Brain microvascular endothelial cell (primary cell): ENCODE measurements around the gene OSER1.

ENCODE experiments used
- DNase-seq: peaks from one replicate; pipeline ENCODE4 v3.0.0-alpha.2; 2020
- H3K27ac ChIP-seq: fragments of 250-450 bp; sonication (Bioruptor Pico); 2 replicates; pipeline ENCODE4 v1.5.1; 2020; ENCODE audit warnings: mild to moderate bottlenecking, moderate library complexity
- H3K27me3 ChIP-seq: fragments of 250-450 bp; sonication (Bioruptor Pico); replicated peaks from 2 replicates; pipeline ENCODE4 v1.5.1; 2020; ENCODE audit warnings: mild to moderate bottlenecking
- H3K36me3 ChIP-seq: fragments of 250-450 bp; sonication (Bioruptor Pico); replicated peaks from 2 replicates; pipeline ENCODE4 v1.5.1; 2020; ENCODE audit warnings: mild to moderate bottlenecking
- H3K4me3 ChIP-seq: 2 replicates; pipeline ENCODE4 v1.5.1; 2011; ENCODE audit warnings: low read depth, mild to moderate bottlenecking, control low read depth, low read length, moderate library complexity
- CTCF ChIP-seq: IDR thresholded peaks from 2 replicates; pipeline ENCODE4 v1.5.1; 2011; ENCODE audit warnings: low read depth, mild to moderate bottlenecking, moderate library complexity, low read length, control low read depth, inconsistent platforms; ENCODE audit errors: missing control alignments
- in situ Hi-C: cut with HindIII; loops from 2 replicates; pipeline ENCODE4 v1.10.0; 2017; ENCODE audit warnings: low sequenced_read_pairs, low pct_ligation_motif_present

Gene OSER1

GRCh38 chr20:44151621-44152416 is 58.8 kb downstream of the OSER1 start:
- no peak overlapping the region for H3K4me3 ChIP-seq
- no peaks in the 10 kb centered on the region for H3K27me3 ChIP-seq
- no peak overlapping the region for H3K27ac ChIP-seq
- in situ Hi-C loops: no loop called here
- DNase-seq: no peak
- H3K36me3 ChIP-seq: no peaks in the 10 kb centered on the region
- no peak for TF ChIP-seq CTCF

GRCh38 chr20:44146272-44146671 is 64.3 kb downstream of the OSER1 start:
- Histone ChIP-seq H3K4me3 (no peak overlapping the region), H3K36me3 (no peaks in the 10 kb centered on the region), H3K27ac (no peak overlapping the region), H3K27me3 (peaks cover 1% of the 10 kb centered on the region)
- DNase-seq: no peak
- TF ChIP-seq CTCF: no peak
- in situ Hi-C loops: no loop called here
